Mucosa of stomach (tissue), 1 donor: Measurements from ENCODE around the gene GDA.

Experiments used
- H3K27me3 ChIP-seq: one replicate; pipeline ENCODE4 v1.7.0; 2013; ENCODE audit warnings: mild to moderate bottlenecking, low read length; ENCODE audit not compliant: control insufficient read depth, insufficient read depth
- H3K36me3 ChIP-seq: one replicate; pipeline ENCODE4 v1.7.0; 2013; ENCODE audit warnings: low read length; ENCODE audit not compliant: control insufficient read depth, insufficient read depth
- H3K4me1 ChIP-seq: one replicate; pipeline ENCODE4 v1.7.0; 2013; ENCODE audit warnings: mild to moderate bottlenecking, low read length; ENCODE audit not compliant: control insufficient read depth, insufficient read depth
- H3K4me3 ChIP-seq: one replicate; pipeline ENCODE4 v1.7.0; 2013; ENCODE audit warnings: low read length
- H3K9ac ChIP-seq: one replicate; pipeline ENCODE4 v1.7.0; 2013; ENCODE audit warnings: mild to moderate bottlenecking, low read length, moderate library complexity
- H3K9me3 ChIP-seq: one replicate; pipeline ENCODE4 v1.7.0; 2013; ENCODE audit warnings: mild to moderate bottlenecking, low read length, moderate library complexity; ENCODE audit not compliant: control insufficient read depth
- donor health status: Pancreatic carcinoma.

The GDA gene

DNA sequence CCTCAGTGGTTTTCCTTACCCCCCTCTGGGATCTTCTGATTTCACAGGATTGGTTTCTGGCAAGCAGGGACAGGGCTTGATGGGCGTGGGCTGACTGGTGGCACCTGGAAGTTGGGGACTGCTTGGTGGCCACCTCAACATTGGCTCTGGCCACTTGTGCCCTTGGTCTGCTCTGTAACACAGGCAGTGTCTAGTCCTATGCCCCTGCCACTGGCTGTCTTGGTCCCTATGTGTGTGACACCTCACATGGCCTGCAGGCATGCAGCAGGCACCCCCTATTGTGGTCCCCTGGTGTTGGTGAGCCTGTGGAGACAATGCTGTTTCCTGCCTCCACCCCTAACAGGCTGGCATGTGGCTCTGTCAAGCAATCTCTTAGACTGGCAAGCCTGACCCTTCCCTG is 71.3 kb downstream of the GDA start:
- no peaks in the 10 kb centered on the region for H3K27me3 ChIP-seq
- no peaks in the 10 kb centered on the region for H3K4me1 ChIP-seq
- no peaks in the 10 kb centered on the region for H3K9me3 ChIP-seq
- H3K36me3 ChIP-seq = no peaks in the 10 kb centered on the region
- H3K9ac ChIP-seq = no peak overlapping the region
- H3K4me3 ChIP-seq = no peak overlapping the region

DNA sequence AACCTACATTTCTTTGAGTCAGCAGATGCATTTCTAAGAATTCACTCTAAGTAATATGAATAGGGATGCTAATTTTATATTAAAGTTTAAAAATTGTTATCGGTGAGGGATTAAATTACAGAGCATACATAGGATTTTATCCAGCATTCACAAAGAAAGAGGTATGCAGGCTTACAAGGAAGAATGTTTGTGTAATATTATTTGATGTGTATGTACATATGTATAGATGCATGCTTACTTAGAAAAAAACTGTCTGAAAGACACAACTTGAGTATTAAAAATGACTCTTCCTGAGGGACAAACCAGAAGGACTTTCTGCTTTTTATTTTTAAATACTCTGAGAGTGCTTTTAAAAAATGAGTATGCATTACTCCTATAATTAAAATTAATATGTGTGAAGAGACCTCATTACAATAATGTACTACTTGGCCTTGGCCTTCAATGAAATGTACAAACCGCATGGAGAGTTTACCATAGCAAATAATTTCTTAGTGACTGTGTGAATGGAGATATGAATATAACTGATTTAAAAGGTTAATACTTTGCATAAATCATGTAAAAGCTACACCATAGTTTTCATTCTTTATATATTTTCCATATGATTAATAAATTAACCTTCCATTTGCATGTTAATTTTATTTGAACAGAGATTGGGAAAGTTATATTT is 77.0 kb downstream of the GDA start:
- Histone ChIP-seq H3K9me3 (no peaks in the 10 kb centered on the region), H3K27me3 (no peaks in the 10 kb centered on the region), H3K4me3 (no peak overlapping the region), H3K9ac (no peak overlapping the region), H3K4me1 (no peaks in the 10 kb centered on the region), H3K36me3 (no peaks in the 10 kb centered on the region)

DNA sequence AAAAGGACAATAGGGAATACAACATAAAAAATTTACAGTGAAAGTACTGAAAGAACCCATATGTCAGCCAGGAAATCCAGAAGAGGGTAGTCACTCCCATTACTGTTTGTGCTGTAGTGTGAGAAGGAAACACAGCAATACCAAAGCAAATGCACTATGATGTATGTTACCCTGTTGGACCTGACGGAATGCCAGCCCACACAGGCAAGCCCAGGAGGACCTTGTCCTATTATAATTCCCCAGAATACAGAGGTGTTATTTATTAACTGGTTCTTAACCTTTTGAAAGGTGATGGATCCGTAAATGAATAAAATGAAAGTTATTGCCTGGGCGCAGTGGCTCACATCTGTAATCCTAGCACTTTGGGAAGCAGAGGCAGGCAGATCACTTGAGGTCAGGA is 79.0 kb downstream of the GDA start:
- Histone ChIP-seq H3K27me3 (no peaks in the 10 kb centered on the region), H3K36me3 (no peaks in the 10 kb centered on the region), H3K4me1 (no peaks in the 10 kb centered on the region), H3K9me3 (no peaks in the 10 kb centered on the region), H3K9ac (no peak overlapping the region), H3K4me3 (no peak overlapping the region)

DNA sequence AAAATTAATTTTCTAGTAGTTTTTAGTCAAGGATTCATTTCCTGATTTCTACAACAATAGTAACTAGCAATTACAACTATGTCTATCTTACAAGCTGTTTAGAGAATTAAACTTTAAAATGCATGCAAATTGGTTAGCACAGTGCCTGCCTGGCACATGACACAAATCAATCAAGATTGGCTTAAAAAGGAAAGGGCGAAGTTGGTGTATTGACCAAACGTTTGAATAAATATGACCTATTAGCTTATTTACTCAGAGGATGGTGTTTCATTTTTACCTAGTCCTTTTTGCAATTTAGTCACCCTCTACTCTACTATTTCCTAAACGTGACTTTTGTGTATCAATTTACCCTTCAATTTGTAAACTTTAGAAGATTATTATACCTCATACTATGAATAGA is 83.5 kb downstream of the GDA start:
- H3K4me1 ChIP-seq = no peaks in the 10 kb centered on the region
- no peak overlapping the region for H3K4me3 ChIP-seq
- H3K27me3 ChIP-seq = no peaks in the 10 kb centered on the region
- H3K9me3 ChIP-seq = no peaks in the 10 kb centered on the region
- no peak overlapping the region for H3K9ac ChIP-seq
- no peaks in the 10 kb centered on the region for H3K36me3 ChIP-seq

DNA sequence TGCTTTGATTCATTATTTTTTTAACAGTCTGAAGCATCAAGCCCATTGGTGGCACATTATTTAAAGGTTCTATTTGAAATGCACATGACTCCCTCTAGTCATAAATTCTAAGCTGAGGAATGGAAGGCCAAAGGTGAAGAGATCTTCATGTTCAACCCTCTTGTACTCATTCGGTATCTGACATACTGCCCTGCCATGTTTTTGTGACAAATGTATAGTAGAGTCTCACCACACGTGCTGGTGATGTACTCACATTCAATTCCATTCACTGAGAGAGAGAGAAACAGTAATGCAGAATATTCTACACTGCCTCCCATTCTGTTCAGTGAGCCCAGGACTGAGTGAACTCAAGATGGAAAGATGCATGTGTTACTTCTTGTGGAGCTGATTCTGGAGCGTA is 98.3 kb downstream of the GDA start:
- Histone ChIP-seq H3K4me3 (no peak overlapping the region), H3K9ac (no peak overlapping the region)

DNA sequence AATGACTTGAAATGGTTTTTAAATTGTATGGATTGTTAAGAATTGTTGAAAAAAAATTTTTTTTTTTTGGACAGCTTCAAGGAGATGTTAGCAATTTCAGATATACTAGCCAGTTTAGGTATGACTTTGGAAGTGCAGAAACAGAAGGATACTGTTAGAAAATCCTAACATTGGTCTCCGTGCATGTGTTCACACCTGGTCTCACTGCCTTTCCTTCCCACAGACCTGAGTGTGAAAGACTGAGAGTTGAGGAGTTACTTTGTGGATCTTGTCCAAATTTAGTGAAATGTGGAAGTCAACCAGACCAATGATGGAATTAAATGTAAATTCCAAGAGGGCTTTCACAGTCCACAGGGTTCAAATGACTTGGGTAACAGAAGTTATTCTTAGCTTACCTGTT is 102.3 kb downstream of the GDA start:
- Histone ChIP-seq H3K36me3 (no peaks in the 10 kb centered on the region), H3K4me3 (no peak overlapping the region), H3K27me3 (no peaks in the 10 kb centered on the region), H3K4me1 (no peaks in the 10 kb centered on the region), H3K9me3 (no peaks in the 10 kb centered on the region), H3K9ac (no peak overlapping the region)

More for the DNA sequence above, 98.3 kb downstream of the GDA start:
- Histone ChIP-seq H3K27me3 (no peaks in the 10 kb centered on the region), H3K36me3 (no peaks in the 10 kb centered on the region), H3K4me1 (no peaks in the 10 kb centered on the region), H3K9me3 (no peaks in the 10 kb centered on the region)

DNA sequence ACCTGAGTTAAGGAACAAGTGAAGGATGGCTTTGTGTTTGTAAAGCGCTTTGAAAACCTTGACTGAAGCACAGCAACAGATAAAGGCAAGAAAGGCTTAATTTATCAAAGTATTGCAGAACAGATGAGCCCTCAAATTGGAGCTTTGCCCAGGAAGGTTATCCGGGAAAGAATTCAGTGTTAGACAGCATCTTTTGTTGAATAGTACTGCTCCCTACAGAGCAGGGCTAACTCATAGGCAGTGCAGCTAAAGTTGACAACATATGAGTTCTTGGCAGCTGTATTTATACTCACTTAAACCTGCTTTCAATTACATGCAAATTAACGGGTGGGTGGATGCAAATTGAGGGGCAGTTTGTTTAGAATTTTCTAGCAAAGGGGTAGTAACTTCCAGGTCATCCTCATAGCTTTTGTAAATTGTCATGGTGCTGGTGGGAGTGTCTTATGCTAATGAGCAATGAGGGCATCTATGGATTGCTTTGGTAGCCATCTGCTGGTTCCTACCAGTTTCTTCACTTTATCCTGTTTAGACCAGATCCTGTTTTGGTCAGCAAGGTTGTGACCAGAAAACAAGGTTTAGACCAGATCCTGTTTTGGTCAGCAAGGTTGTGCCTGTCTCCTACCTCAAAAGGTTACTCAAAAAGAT is 105.8 kb downstream of the GDA start:
- Histone ChIP-seq H3K36me3 (no peaks in the 10 kb centered on the region), H3K4me3 (no peak overlapping the region), H3K9me3 (no peaks in the 10 kb centered on the region), H3K4me1 (no peaks in the 10 kb centered on the region), H3K9ac (no peak overlapping the region), H3K27me3 (no peaks in the 10 kb centered on the region)

DNA sequence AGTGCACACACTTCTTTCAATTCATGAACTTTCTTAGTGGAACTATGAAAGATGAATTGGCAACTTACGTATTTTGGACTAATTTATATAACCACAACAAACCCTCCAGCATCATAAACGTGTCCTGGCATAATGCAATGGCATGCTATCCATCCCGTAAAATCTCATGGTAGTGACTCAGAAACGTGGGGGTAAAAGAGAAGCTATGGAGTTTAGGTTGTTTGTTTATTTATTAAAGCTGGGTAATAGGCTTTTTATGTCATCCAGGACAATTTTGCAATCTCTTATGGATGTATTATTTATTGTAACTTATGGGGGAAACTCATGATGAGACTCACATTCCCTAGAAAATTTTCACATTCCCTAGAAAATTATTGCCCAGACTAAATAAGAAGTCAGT is 106.3 kb downstream of the GDA start:
- no peak overlapping the region for H3K4me3 ChIP-seq
- H3K4me1 ChIP-seq = no peaks in the 10 kb centered on the region
- H3K9me3 ChIP-seq = no peaks in the 10 kb centered on the region
- no peaks in the 10 kb centered on the region for H3K36me3 ChIP-seq
- no peaks in the 10 kb centered on the region for H3K27me3 ChIP-seq
- no peak overlapping the region for H3K9ac ChIP-seq

DNA sequence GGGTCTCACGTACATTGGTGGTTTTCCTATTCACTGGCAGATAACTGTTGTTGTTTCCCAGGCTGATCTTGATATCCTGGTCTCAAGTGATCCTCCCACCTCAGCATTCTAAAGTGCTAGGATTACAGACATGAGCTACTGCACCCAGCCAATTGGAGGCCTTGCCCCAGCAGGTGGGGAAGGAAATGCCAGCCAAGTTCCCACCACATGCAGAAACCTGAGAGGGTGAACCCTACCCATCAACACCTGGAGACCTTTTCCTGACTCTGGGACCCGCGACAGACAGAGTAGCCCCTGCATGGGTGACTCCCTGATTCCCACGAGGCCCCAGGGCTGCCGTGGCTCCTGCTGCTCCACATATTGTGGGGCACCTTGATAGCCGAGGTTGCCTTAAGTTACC is 107.7 kb downstream of the GDA start:
- Histone ChIP-seq H3K27me3 (no peaks in the 10 kb centered on the region), H3K4me1 (no peaks in the 10 kb centered on the region), H3K9me3 (no peaks in the 10 kb centered on the region), H3K36me3 (no peaks in the 10 kb centered on the region), H3K9ac (no peak overlapping the region), H3K4me3 (no peak overlapping the region)

DNA sequence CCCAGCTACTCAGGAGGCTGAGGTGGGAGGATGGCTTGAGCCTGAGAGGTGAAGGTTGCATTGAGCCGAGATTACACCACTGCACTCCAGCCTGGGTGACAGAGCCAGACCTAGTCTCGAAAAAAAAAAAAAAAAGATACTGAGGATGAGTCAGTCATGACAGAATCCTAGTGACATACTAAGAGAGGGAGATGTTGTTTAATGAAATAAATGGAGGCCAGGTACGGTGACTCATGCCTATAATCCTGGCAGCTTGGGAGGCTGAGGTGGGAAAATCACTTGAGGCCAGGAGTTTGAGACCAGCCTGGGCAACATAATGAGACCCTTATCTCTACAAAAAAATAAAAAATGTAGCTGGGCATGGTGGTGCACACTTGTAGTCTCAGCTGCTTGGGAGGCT is 108.6 kb downstream of the GDA start:
- no peak overlapping the region for H3K9ac ChIP-seq
- H3K4me1 ChIP-seq = no peaks in the 10 kb centered on the region
- no peaks in the 10 kb centered on the region for H3K36me3 ChIP-seq
- H3K4me3 ChIP-seq = no peak overlapping the region
- H3K9me3 ChIP-seq = no peaks in the 10 kb centered on the region
- no peaks in the 10 kb centered on the region for H3K27me3 ChIP-seq

DNA sequence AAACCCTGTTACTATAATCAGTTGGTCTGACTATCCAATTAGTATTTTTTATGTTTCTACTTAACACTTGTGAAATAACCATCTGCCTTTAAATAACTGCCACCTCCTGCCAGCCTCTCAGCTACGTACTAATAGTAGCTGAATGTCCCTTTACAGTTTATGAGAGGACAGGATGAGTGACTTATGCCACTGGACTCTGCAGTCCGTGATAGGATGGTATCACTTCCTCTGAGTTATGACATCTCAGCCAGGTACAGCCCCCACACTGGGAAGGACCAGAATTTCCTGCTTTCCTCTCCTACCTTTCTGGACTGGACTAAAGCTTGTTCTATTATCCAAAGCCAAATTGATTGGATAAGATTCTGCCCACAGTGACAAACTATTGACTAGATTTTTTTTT is 112.8 kb downstream of the GDA start:
- Histone ChIP-seq H3K36me3 (no peaks in the 10 kb centered on the region), H3K4me1 (no peaks in the 10 kb centered on the region), H3K9me3 (no peaks in the 10 kb centered on the region), H3K4me3 (no peak overlapping the region), H3K27me3 (no peaks in the 10 kb centered on the region), H3K9ac (no peak overlapping the region)

DNA sequence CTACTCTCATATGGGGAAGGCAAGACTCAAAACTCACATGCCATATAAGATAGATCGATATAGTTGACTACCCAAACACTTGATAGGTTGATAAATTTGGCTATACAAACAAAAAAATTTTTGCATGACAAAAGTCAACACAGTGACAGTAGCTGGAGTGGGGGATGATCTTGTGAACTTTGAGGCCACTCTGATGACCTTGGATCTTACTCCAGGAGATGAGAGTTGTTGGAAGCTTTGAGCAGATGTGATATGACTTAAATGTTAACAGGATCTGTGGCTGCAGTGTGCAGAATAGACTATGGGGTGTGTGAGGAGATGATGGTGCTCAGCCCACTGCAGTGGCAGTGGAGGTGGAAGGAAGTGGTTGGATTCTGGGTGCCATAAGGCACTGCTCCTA is 114.3 kb downstream of the GDA start:
- Histone ChIP-seq H3K9me3 (no peaks in the 10 kb centered on the region), H3K4me1 (no peaks in the 10 kb centered on the region), H3K36me3 (no peaks in the 10 kb centered on the region), H3K4me3 (no peak overlapping the region), H3K27me3 (no peaks in the 10 kb centered on the region), H3K9ac (no peak overlapping the region)

DNA sequence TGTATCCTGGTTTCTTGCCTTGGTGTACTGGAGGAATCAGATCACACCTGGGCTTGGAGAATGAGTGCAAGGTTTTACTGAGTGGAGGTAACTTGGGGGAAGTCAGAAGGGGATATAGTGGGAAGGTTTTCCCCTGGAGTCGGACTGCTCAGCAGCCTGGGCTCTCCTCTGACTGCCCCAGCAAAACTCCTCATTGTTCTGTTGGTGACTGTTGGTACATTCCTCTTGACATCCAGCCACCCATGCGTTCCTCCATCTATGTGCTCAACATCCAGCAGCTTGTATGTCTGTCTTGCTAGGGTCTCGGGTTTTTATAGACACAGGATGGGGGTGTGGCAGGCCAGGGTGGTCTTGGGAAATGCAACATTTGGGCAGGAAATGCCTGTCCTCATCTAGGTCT is 119.7 kb downstream of the GDA start:
- no peaks in the 10 kb centered on the region for H3K27me3 ChIP-seq
- no peaks in the 10 kb centered on the region for H3K36me3 ChIP-seq
- H3K9ac ChIP-seq = no peak overlapping the region
- no peak overlapping the region for H3K4me3 ChIP-seq
- no peaks in the 10 kb centered on the region for H3K9me3 ChIP-seq
- H3K4me1 ChIP-seq = no peaks in the 10 kb centered on the region
